Esophagus (tissue), 2 donors: ENCODE results near the gene NFE2L2. TPM values are rescaled to one million over a fixed set of nuclear protein-coding genes. Genes with fewer than 3 reads are reported as not detected.

ENCODE experiments used
- H3K27ac ChIP-seq, 2 donors: one replicate each; pipeline ENCODE4 v1.5.1; 2013; ENCODE audit warnings: low read depth in 2 of 2, mild to moderate bottlenecking in 2 of 2, inconsistent platforms in 1 of 2, low read length in 1 of 2, moderate library complexity in 1 of 2
- H3K27me3 ChIP-seq, 2 donors: one replicate each; pipeline ENCODE4 v1.6.1; 2013; ENCODE audit warnings: low read length in 2 of 2, control low read depth in 1 of 2, mild to moderate bottlenecking in 1 of 2; ENCODE audit not compliant: insufficient read depth in 2 of 2, control insufficient read depth in 1 of 2
- H3K36me3 ChIP-seq, 2 donors: one replicate each; pipeline ENCODE4 v1.6.1; 2013; ENCODE audit warnings: low read length in 1 of 2; ENCODE audit not compliant: control insufficient read depth in 2 of 2, insufficient read depth in 2 of 2
- H3K4me1 ChIP-seq, 2 donors: one replicate each; pipeline ENCODE4 v1.6.1; 2013; ENCODE audit warnings: low read length in 1 of 2; ENCODE audit not compliant: control insufficient read depth in 2 of 2, insufficient read depth in 2 of 2
- H3K4me3 ChIP-seq, 2 donors: one replicate each; pipeline ENCODE4 v1.5.1; 2013; ENCODE audit warnings: low read length in 2 of 2, mild to moderate bottlenecking in 2 of 2, low read depth in 1 of 2, moderate library complexity in 1 of 2
- H3K9me3 ChIP-seq, 2 donors: one replicate each; pipeline ENCODE4 v1.6.1; 2013; ENCODE audit warnings: mild to moderate bottlenecking in 2 of 2, low read depth in 1 of 2, low read length in 1 of 2, moderate library complexity in 1 of 2; ENCODE audit not compliant: control insufficient read depth in 2 of 2, insufficient read depth in 1 of 2
- WGBS, 2 donors: extraction: QIAGEN DNeasy Blood & Tissue Kit; methylation state at CpG; one replicate each; pipeline ENCODE4 v1.1.7; 2013; 5-methylcytosine and 5-hydroxymethylcytosine counted together
- polyA plus RNA-seq, 2 donors: library from polyadenylated mRNA; stranded (reverse); fragments of 200-250 nt; gene quantifications; one replicate each; pipeline ENCODE4 v1.2.3, GENCODE V29; 2013
- donor health status: healthy with polysubstance abuse.
- donor health status: Bipolar disorder and iron deficiency.

NFE2L2 gene
- polyA plus RNA-seq, 2 donors, result 91.9 to 155 TPM

DNA sequence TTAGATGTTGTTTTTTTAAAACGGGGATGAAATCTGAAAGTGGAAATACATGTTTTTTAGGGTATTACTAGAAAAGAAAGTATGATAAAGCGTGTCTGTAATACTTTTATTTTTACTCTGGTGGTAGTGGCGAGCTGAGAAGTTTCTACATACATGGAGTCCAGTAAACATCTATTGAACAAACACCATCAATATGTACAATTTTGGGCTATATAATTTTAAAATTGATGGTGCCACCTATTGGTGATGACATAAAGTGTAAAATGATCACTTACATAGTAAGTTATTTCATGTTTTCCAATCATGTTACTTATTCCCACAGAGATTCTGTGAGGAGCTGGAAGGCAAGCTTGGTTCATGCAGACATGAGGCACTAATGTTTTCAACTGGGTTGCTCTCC, 31.5 kb upstream of the NFE2L2 start:
- no peaks in the 10 kb centered on the region for H3K4me1 ChIP-seq
- H3K27me3 ChIP-seq, result no peaks in the 10 kb centered on the region
- no peaks in the 10 kb centered on the region for H3K9me3 ChIP-seq
- WGBS, 2 donors, result 21 to 30% methylated on average over 3 of the region's 3 CpGs
- peaks cover 0 to 2% of the 10 kb centered on the region in 2 donors for H3K36me3 ChIP-seq
- no peak overlapping the region for H3K4me3 ChIP-seq
- peak overlapping the region; percentile 21 to 42 for H3K27ac ChIP-seq

DNA sequence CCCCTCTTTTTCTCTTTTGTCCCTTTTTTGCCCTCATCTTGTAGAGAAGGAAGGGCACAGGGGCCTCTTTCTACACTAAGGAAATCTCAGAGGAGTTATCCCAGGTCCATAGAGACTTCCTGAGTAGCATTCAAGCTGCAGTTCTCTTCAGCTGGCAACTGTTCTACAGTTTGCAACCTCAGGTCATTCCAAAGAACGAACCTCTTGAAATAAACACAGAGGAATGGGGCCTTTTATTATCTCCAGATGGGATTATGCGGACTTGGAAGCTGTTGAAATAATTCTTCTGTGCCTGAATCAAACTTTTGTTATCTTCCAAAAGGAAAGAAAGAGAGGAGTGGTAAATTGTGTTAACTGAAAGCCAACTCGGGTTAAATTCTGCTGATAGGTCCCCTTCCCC, 31.0 kb upstream of the NFE2L2 start:
- 41 to 51% methylated on average over 3 of the region's 3 CpGs for WGBS, 2 donors
- Histone ChIP-seq H3K36me3 (peaks cover 0 to 2% of the 10 kb centered on the region in 2 donors), H3K27me3 (no peaks in the 10 kb centered on the region), H3K27ac (peak overlapping the region in 1 of 2 donors; percentile 21), H3K9me3 (no peaks in the 10 kb centered on the region), H3K4me1 (no peaks in the 10 kb centered on the region), H3K4me3 (no peak overlapping the region)

- H3K36me3 ChIP-seq, result peaks cover 2% of the 10 kb centered on the region in 2 donors
- no peak overlapping the region for H3K27ac ChIP-seq
- WGBS, 2 donors, result 90 to 91% methylated on average over 4 of the region's 4 CpGs
- H3K4me1 ChIP-seq, result no peaks in the 10 kb centered on the region
- H3K27me3 ChIP-seq, result no peaks in the 10 kb centered on the region
- no peak overlapping the region for H3K4me3 ChIP-seq
- no peaks in the 10 kb centered on the region for H3K9me3 ChIP-seq
Observed at GRCh38 chr2:177291701-177292100, 27.2 kb upstream of the NFE2L2 start.

- Histone ChIP-seq H3K27ac (no peak overlapping the region), H3K36me3 (peaks cover 2% of the 10 kb centered on the region in 2 donors), H3K4me1 (peaks cover 0 to 3% of the 10 kb centered on the region in 2 donors), H3K4me3 (no peak overlapping the region), H3K27me3 (no peaks in the 10 kb centered on the region), H3K9me3 (no peaks in the 10 kb centered on the region)
- 68 to 72% methylated on average over 9 of the region's 9 CpGs for WGBS, 2 donors
Observed at GRCh38 chr2:177289824-177290628, 25.5 kb upstream of the NFE2L2 start.

GRCh38 chr2:177287814-177288213, 23.3 kb upstream of the NFE2L2 start:
- no peak overlapping the region for H3K27ac ChIP-seq
- H3K36me3 ChIP-seq, result peaks cover 2% of the 10 kb centered on the region in 2 donors
- H3K4me3 ChIP-seq, result no peak overlapping the region
- no peaks in the 10 kb centered on the region for H3K9me3 ChIP-seq
- WGBS, 2 donors, result 94 to 98% methylated on average over 1 of the region's 1 CpG
- no peaks in the 10 kb centered on the region for H3K27me3 ChIP-seq
- peaks cover 2 to 5% of the 10 kb centered on the region in 2 donors for H3K4me1 ChIP-seq

- WGBS, 2 donors, result 60 to 67% methylated on average over 2 of the region's 2 CpGs
- H3K4me1 ChIP-seq, result peaks cover 2 to 9% of the 10 kb centered on the region in 2 donors
Observed at GRCh38 chr2:177285892-177286715, 21.6 kb upstream of the NFE2L2 start.

GRCh38 chr2:177284531-177284930, 20.0 kb upstream of the NFE2L2 start:
- H3K27me3 ChIP-seq, result no peaks in the 10 kb centered on the region
- H3K9me3 ChIP-seq, result no peaks in the 10 kb centered on the region
- peaks cover 2 to 9% of the 10 kb centered on the region in 2 donors for H3K4me1 ChIP-seq
- peak overlapping the region; percentile 23 to 60 for H3K27ac ChIP-seq
- no peak overlapping the region for H3K4me3 ChIP-seq
- 89 to 91% methylated on average over 3 of the region's 3 CpGs for WGBS, 2 donors
- peaks cover 0 to 2% of the 10 kb centered on the region in 2 donors for H3K36me3 ChIP-seq

More at GRCh38 chr2:177285892-177286715, 21.6 kb upstream of the NFE2L2 start:
- Histone ChIP-seq H3K27me3 (no peaks in the 10 kb centered on the region), H3K4me3 (no peak overlapping the region), H3K9me3 (no peaks in the 10 kb centered on the region), H3K27ac (no peak overlapping the region), H3K36me3 (peaks cover 0 to 2% of the 10 kb centered on the region in 2 donors)

GRCh38 chr2:177283906-177284305, 19.4 kb upstream of the NFE2L2 start:
- Histone ChIP-seq H3K36me3 (peaks cover 0 to 2% of the 10 kb centered on the region in 2 donors), H3K4me1 (peaks cover 2 to 9% of the 10 kb centered on the region in 2 donors), H3K27me3 (no peaks in the 10 kb centered on the region), H3K4me3 (no peak overlapping the region), H3K27ac (peak overlapping the region; percentile 37 to 63), H3K9me3 (no peaks in the 10 kb centered on the region)
- WGBS, 2 donors, result 43 to 56% methylated on average over 4 of the region's 4 CpGs

- H3K27me3 ChIP-seq, result no peaks in the 10 kb centered on the region
- 88 to 92% methylated on average over 5 of the region's 5 CpGs for WGBS, 2 donors
- no peak overlapping the region for H3K4me3 ChIP-seq
- H3K9me3 ChIP-seq, result no peaks in the 10 kb centered on the region
- peaks cover 0 to 2% of the 10 kb centered on the region in 2 donors for H3K36me3 ChIP-seq
- peaks cover 2 to 9% of the 10 kb centered on the region in 2 donors for H3K4me1 ChIP-seq
- peak overlapping the region; percentile 15 to 70 for H3K27ac ChIP-seq
Observed at GRCh38 chr2:177282787-177283572, 18.5 kb upstream of the NFE2L2 start.
